ENCODE results near the gene ATP1B3.
"Not testable (repeated sequence)": the region's sequence is repeated elsewhere in the genome, so short reads cannot be mapped to it uniquely, and the experiment has no call there.

Gene ATP1B3

GRCh38 chr3:141942006-141942405 lies 65.6 kb downstream of the ATP1B3 start:
- no peak for DNase-seq (ENCODE audit: low read depth in 2 of 2)

GRCh38 chr3:141945726-141946485 lies 69.5 kb downstream of the ATP1B3 start:
- no peak for DNase-seq (ENCODE audit: low read depth in 2 of 2)

- no peak for DNase-seq (ENCODE audit: low read depth in 2 of 2)
These were observed 73.0 kb downstream of the ATP1B3 start for GRCh38 chr3:141949399-141949798.

- DNase-seq (ENCODE audit: low read depth in 2 of 2), result no peak
These were observed 73.5 kb downstream of the ATP1B3 start for GRCh38 chr3:141949972-141950371.

GRCh38 chr3:141950572-141951493 lies 74.4 kb downstream of the ATP1B3 start:
- no peak for DNase-seq (ENCODE audit: low read depth in 2 of 2)

- DNase-seq (ENCODE audit: low read depth in 2 of 2), result no peak
These were observed 76.2 kb downstream of the ATP1B3 start for GRCh38 chr3:141952611-141953010.

GRCh38 chr3:141955175-141955574 lies 78.7 kb downstream of the ATP1B3 start:
- DNase-seq (ENCODE audit: low read depth in 2 of 2), result no peak

- DNase-seq (ENCODE audit: low read depth in 2 of 2), result peak; percentile 58 to 60
These were observed 83.4 kb downstream of the ATP1B3 start for GRCh38 chr3:141959589-141960554.

- DNase-seq (ENCODE audit: low read depth in 2 of 2), result peak in 1 of 2 experiments; percentile 34
These were observed 84.3 kb downstream of the ATP1B3 start for GRCh38 chr3:141960731-141961130.

GRCh38 chr3:141963301-141963700 lies 86.9 kb downstream of the ATP1B3 start:
- DNase-seq (ENCODE audit: low read depth in 2 of 2), result no peak

- DNase-seq (ENCODE audit: low read depth in 2 of 2), result no peak
These were observed 89.0 kb downstream of the ATP1B3 start for GRCh38 chr3:141965471-141965870.

- DNase-seq (ENCODE audit: low read depth in 2 of 2), result no peak
These were observed 93.3 kb downstream of the ATP1B3 start for GRCh38 chr3:141969711-141970110.

- DNase-seq (ENCODE audit: low read depth in 2 of 2), result no peak
These were observed 95.1 kb downstream of the ATP1B3 start for GRCh38 chr3:141971571-141971970.

- no peak for DNase-seq (ENCODE audit: low read depth in 2 of 2)
These were observed 96.0 kb downstream of the ATP1B3 start for GRCh38 chr3:141972399-141972798.

GRCh38 chr3:141974777-141975176 lies 98.3 kb downstream of the ATP1B3 start:
- DNase-seq (ENCODE audit: low read depth in 2 of 2), result not testable (repeated sequence)

Data from fibroblast of skin of left biceps (primary cell).